Endodermal cell (in vitro differentiated cells): ENCODE data around the gene MLYCD. TPM values are rescaled to one million over a fixed set of nuclear protein-coding genes. Genes with fewer than 3 reads are reported as not detected.
A peak's percentile ranks its signal among the peaks of the same experiment; 100 is the strongest.

Source experiments
- DNase-seq: peaks from one replicate; pipeline ENCODE4 v3.0.0-alpha.2; 2017
- H3K27ac ChIP-seq: 2 replicates; pipeline ENCODE4 v1.5.1; 2013; ENCODE audit warnings: mild to moderate bottlenecking, low read depth, low read length, moderate library complexity
- H3K27me3 ChIP-seq: 2 replicates; pipeline ENCODE4 v1.6.1; 2013; ENCODE audit warnings: mild to moderate bottlenecking, low read length, moderate library complexity; ENCODE audit not compliant: insufficient read depth, control insufficient read depth, poor library complexity, severe bottlenecking
- H3K36me3 ChIP-seq: 2 replicates; pipeline ENCODE4 v1.7.0; 2013; ENCODE audit warnings: mild to moderate bottlenecking, low read length, moderate library complexity; ENCODE audit not compliant: control insufficient read depth, insufficient read depth
- H3K4me1 ChIP-seq: one replicate; pipeline ENCODE4 v1.7.0; 2013; ENCODE audit warnings: low read length; ENCODE audit not compliant: control insufficient read depth, insufficient read depth
- H3K4me3 ChIP-seq: 2 replicates; pipeline ENCODE4 v1.5.1; 2013; ENCODE audit warnings: mild to moderate bottlenecking, low read length, moderate library complexity
- H3K9ac ChIP-seq: 2 replicates; pipeline ENCODE4 v1.6.1; 2013; ENCODE audit warnings: mild to moderate bottlenecking, low read length, moderate library complexity; ENCODE audit not compliant: poor library complexity, severe bottlenecking; ENCODE audit errors: extremely low read depth
- H3K9me3 ChIP-seq: 2 replicates; pipeline ENCODE4 v1.6.1; 2013; ENCODE audit warnings: mild to moderate bottlenecking, low read length, moderate library complexity; ENCODE audit not compliant: control insufficient read depth
- H3K27ac Mint-ChIP-seq: 2 replicates; pipeline ENCODE4 v1.8.0; 2020; ENCODE audit warnings: mixed read lengths
- H3K27me3 Mint-ChIP-seq: 2 replicates; pipeline ENCODE4 v1.8.0; 2021; ENCODE audit warnings: mild to moderate bottlenecking, mixed read lengths; ENCODE audit not compliant: insufficient read depth
- H3K36me3 Mint-ChIP-seq: 2 replicates; pipeline ENCODE4 v1.8.0; 2020; ENCODE audit warnings: low read depth, mixed read lengths
- H3K4me1 Mint-ChIP-seq: 2 replicates; pipeline ENCODE4 v1.8.0; 2020; ENCODE audit warnings: mixed read lengths
- H3K4me3 Mint-ChIP-seq: 2 replicates; pipeline ENCODE4 v1.8.0; 2020; ENCODE audit warnings: mild to moderate bottlenecking, moderate library complexity, mixed read lengths
- H3K9me3 Mint-ChIP-seq: 2 replicates; pipeline ENCODE4 v1.8.0; 2020; ENCODE audit warnings: mild to moderate bottlenecking, mixed read lengths
- WGBS, 2 experiments: methylation state at CpG; one replicate each; pipeline versions ENCODE4 v1.1.5 to v1.1.7; 2013; ENCODE audit warnings: missing lambda C conversion rate in 2 of 2, mixed read lengths in 1 of 2; ENCODE audit not compliant: insufficient coverage in 1 of 2, insufficient read length in 1 of 2; 5-methylcytosine and 5-hydroxymethylcytosine counted together
- total RNA-seq, 2 donors: library from RNA; stranded (reverse); fragmentation: NEBNext Ultra II Directional in 1 of 2; extraction: Animal tissue kit (Norgen Biotek cat#: 25700) in 1 of 2; gene quantifications; 2 replicates in 1 of 2; 3 replicates in 1 of 2; pipeline ENCODE4 v1.2.1, GENCODE V29; 2021
- TF ChIP-seq, protein P1 (sequence below): fragments of 200-600 bp; sonication (generic); conservative IDR thresholded peaks from 2 replicates; pipeline ENCODE4 v1.5.0; 2021; ENCODE audit warnings: antibody characterized with exemption, mild to moderate bottlenecking

MLYCD gene
- total RNA-seq, 2 donors from 2014 or later: 11.1 to 19.0 TPM

GRCh38 chr16:83942074-83942473 is 43.2 kb downstream of the MLYCD start:
- no peak for DNase-seq
- TF ChIP-seq, protein P1, sequence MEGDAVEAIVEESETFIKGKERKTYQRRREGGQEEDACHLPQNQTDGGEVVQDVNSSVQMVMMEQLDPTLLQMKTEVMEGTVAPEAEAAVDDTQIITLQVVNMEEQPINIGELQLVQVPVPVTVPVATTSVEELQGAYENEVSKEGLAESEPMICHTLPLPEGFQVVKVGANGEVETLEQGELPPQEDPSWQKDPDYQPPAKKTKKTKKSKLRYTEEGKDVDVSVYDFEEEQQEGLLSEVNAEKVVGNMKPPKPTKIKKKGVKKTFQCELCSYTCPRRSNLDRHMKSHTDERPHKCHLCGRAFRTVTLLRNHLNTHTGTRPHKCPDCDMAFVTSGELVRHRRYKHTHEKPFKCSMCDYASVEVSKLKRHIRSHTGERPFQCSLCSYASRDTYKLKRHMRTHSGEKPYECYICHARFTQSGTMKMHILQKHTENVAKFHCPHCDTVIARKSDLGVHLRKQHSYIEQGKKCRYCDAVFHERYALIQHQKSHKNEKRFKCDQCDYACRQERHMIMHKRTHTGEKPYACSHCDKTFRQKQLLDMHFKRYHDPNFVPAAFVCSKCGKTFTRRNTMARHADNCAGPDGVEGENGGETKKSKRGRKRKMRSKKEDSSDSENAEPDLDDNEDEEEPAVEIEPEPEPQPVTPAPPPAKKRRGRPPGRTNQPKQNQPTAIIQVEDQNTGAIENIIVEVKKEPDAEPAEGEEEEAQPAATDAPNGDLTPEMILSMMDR: no peak
- WGBS, 2 experiments: 77 to 90% methylated on average over 9 to 14 of the region's 14 CpGs
- Mint-ChIP-seq H3K27ac (no peak overlapping the region), H3K27me3 (peaks cover 6% of the 10 kb centered on the region), H3K9me3 (no peaks in the 10 kb centered on the region), H3K4me1 (peaks cover 4% of the 10 kb centered on the region), H3K36me3 (peaks cover 8% of the 10 kb centered on the region), H3K4me3 (no peak overlapping the region)
- H3K27ac ChIP-seq: no peak overlapping the region
- H3K36me3 ChIP-seq: no peaks in the 10 kb centered on the region
- no peak overlapping the region for H3K9ac ChIP-seq
- H3K27me3 ChIP-seq: no peaks in the 10 kb centered on the region
- H3K4me3 ChIP-seq: no peak overlapping the region
- peaks cover 7% of the 10 kb centered on the region for H3K4me1 ChIP-seq
- no peaks in the 10 kb centered on the region for H3K9me3 ChIP-seq

- peaks cover 4% of the 10 kb centered on the region for H3K4me1 Mint-ChIP-seq
- TF ChIP-seq, protein P1: no peak
- DNase-seq: no peak
- no peak overlapping the region for H3K4me3 Mint-ChIP-seq
- no peaks in the 10 kb centered on the region for H3K9me3 Mint-ChIP-seq
- H3K27me3 Mint-ChIP-seq: peaks cover 6% of the 10 kb centered on the region
- peaks cover 7% of the 10 kb centered on the region for H3K4me1 ChIP-seq
- peak overlapping the region; percentile 26 for H3K27ac Mint-ChIP-seq
- H3K36me3 Mint-ChIP-seq: peaks cover 2% of the 10 kb centered on the region
- H3K27ac ChIP-seq: no peak overlapping the region
- WGBS, 2 experiments: 90% methylated on average over 9 to 11 of the region's 11 CpGs
- no peaks in the 10 kb centered on the region for H3K27me3 ChIP-seq
- H3K36me3 ChIP-seq: no peaks in the 10 kb centered on the region
- no peak overlapping the region for H3K9ac ChIP-seq
- H3K9me3 ChIP-seq: no peaks in the 10 kb centered on the region
- no peak overlapping the region for H3K4me3 ChIP-seq
Measured at GRCh38 chr16:83942815-83943515, 44.0 kb downstream of the MLYCD start.

DNA sequence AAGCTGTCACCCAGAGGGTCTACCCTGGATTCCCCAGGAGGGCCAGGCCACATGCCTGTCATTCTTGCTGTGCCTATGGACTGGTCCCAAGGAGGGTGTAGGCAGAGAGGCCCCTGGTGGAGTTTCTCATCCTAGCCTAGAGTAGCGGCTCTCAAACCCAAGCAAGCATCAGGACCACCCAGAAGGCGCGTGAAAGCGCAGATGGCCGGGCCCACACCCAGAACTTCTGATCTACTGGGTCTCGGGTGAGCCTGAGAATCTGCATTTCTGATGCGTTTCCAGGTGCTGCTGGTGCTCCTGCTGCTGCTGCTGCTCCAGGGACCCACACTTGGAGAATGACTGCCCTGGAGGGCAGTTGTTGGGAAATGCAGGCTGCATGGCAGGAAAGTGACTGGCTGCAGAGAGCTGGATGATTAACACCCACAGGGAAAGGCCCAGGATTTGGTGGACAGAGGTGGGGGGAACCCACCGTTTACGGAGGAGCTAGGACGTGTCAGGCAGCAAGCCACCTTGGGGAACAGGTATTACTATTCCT is 44.7 kb downstream of the MLYCD start:
- Histone ChIP-seq H3K27ac (no peak overlapping the region), H3K9ac (no peak overlapping the region), H3K36me3 (no peaks in the 10 kb centered on the region), H3K9me3 (no peaks in the 10 kb centered on the region), H3K27me3 (no peaks in the 10 kb centered on the region), H3K4me1 (peaks cover 7% of the 10 kb centered on the region), H3K4me3 (no peak overlapping the region)
- H3K27ac Mint-ChIP-seq: no peak overlapping the region
- H3K36me3 Mint-ChIP-seq: peaks cover 2% of the 10 kb centered on the region
- H3K27me3 Mint-ChIP-seq: peaks cover 6% of the 10 kb centered on the region
- TF ChIP-seq, protein P1: no peak
- no peak for DNase-seq
- no peaks in the 10 kb centered on the region for H3K9me3 Mint-ChIP-seq
- no peak overlapping the region for H3K4me3 Mint-ChIP-seq
- WGBS, 2 experiments: 91 to 97% methylated on average over 9 to 10 of the region's 10 CpGs
- peaks cover 4% of the 10 kb centered on the region for H3K4me1 Mint-ChIP-seq
